A549 (cell line): ENCODE results near the gene GRID1.

ENCODE experiments used
- CTCF ChIP-seq: fragments of >200 bp; sonication (Bioruptor Twin); formaldehyde crosslinking; IDR thresholded peaks from 3 replicates; pipeline ENCODE4 v1.5.1; 2016
- ZNF302 ChIP-seq: fragments of 250-450 bp; sonication (Bioruptor Pico); IDR thresholded peaks from 2 replicates; pipeline ENCODE4 v1.9.0; 2021; ENCODE audit warnings: inconsistent platforms, mild to moderate bottlenecking, moderate library complexity
- ZSCAN20 ChIP-seq: fragments of 250-450 bp; sonication (Bioruptor Pico); IDR thresholded peaks from 2 replicates; pipeline ENCODE4 v1.8.0; 2022; ENCODE audit warnings: mild to moderate bottlenecking, moderate library complexity

GRCh38 chr10:85832988-85833387, 533.6 kb downstream of the GRID1 start:
- TF ChIP-seq ZSCAN20 (no peak), CTCF (no peak), ZNF302 (CRISPR knock-in tag) (no peak)
